GM23248 (cell line): ENCODE data around the gene TOM1L1. TPM values are rescaled to one million over a fixed set of nuclear protein-coding genes. Genes with fewer than 3 reads are reported as not detected.

Experiments
- DNase-seq: peaks from one replicate; pipeline ENCODE4 v3.0.0-alpha.2; 2015
- H2AFZ ChIP-seq: fragments of 200-600 bp; sonication (generic); 2 replicates; pipeline ENCODE4 v1.6.1; 2016; ENCODE audit warnings: antibody characterized with exemption
- H3F3A ChIP-seq: fragments of 200-600 bp; sonication (generic); 2 replicates; pipeline ENCODE4 v1.6.1; 2016; ENCODE audit warnings: mild to moderate bottlenecking, antibody characterized with exemption, mixed run types; ENCODE audit not compliant: insufficient read depth
- H3K27ac ChIP-seq: fragments of 200-600 bp; sonication (generic); 2 replicates; pipeline ENCODE4 v1.5.1; 2016; ENCODE audit warnings: mild to moderate bottlenecking
- H3K27me3 ChIP-seq: fragments of 200-600 bp; sonication (generic); replicated peaks from 2 replicates; pipeline ENCODE4 v1.6.1; 2016; ENCODE audit warnings: mild to moderate bottlenecking; ENCODE audit not compliant: insufficient read depth
- H3K36me3 ChIP-seq: fragments of 200-600 bp; sonication (generic); 2 replicates; pipeline ENCODE4 v1.6.1; 2016; ENCODE audit warnings: low read depth, mild to moderate bottlenecking
- H3K4me1 ChIP-seq: fragments of 200-600 bp; sonication (generic); 2 replicates; pipeline ENCODE4 v1.6.1; 2016; ENCODE audit warnings: mild to moderate bottlenecking; ENCODE audit not compliant: insufficient read depth
- H3K4me2 ChIP-seq: fragments of 200-600 bp; sonication (generic); one replicate; pipeline ENCODE4 v1.6.1; 2016; ENCODE audit warnings: mild to moderate bottlenecking; ENCODE audit not compliant: unreplicated experiment
- H3K4me3 ChIP-seq: fragments of 200-600 bp; sonication (generic); 2 replicates; pipeline ENCODE4 v1.5.1; 2016; ENCODE audit warnings: mild to moderate bottlenecking
- H3K79me2 ChIP-seq: fragments of 200-600 bp; sonication (generic); 2 replicates; pipeline ENCODE4 v1.6.1; 2016; ENCODE audit warnings: mild to moderate bottlenecking; ENCODE audit not compliant: insufficient read depth
- H3K9ac ChIP-seq: fragments of 200-600 bp; sonication (generic); 2 replicates; pipeline ENCODE4 v1.6.1; 2016; ENCODE audit warnings: mild to moderate bottlenecking
- H3K9me2 ChIP-seq: fragments of 200-600 bp; sonication (generic); 2 replicates; pipeline ENCODE4 v1.6.1; 2016; ENCODE audit warnings: mixed run types, mild to moderate bottlenecking, moderate library complexity; ENCODE audit not compliant: insufficient read depth
- H3K9me3 ChIP-seq: fragments of 200-600 bp; sonication (generic); one replicate; pipeline ENCODE4 v1.6.1; 2017; ENCODE audit warnings: low read depth
- H4K20me1 ChIP-seq: fragments of 200-600 bp; sonication (generic); 2 replicates; pipeline ENCODE4 v1.6.0; 2016; ENCODE audit not compliant: insufficient read depth
- EZH2 ChIP-seq: fragments of 200-600 bp; sonication (generic); IDR thresholded peaks from 2 replicates; pipeline ENCODE4 v1.6.1; 2018; ENCODE audit warnings: antibody characterized with exemption, mild to moderate bottlenecking; ENCODE audit not compliant: insufficient read depth, poor library complexity, severe bottlenecking
- EZH2phosphoT487 ChIP-seq: fragments of 200-600 bp; sonication (generic); IDR thresholded peaks from 2 replicates; pipeline ENCODE4 v1.6.1; 2018; ENCODE audit warnings: antibody characterized with exemption, moderate library complexity, mild to moderate bottlenecking, low read depth; ENCODE audit not compliant: insufficient read depth
- whole genome bisulfite sequencing, 2 experiments: methylation state at CpG; one replicate each; pipeline ENCODE4 v1.1.6; 2015 to 2017; ENCODE audit warnings: low lambda C conversion rate in 2 of 2, low coverage in 1 of 2; ENCODE audit errors: missing lambda C conversion rate in 2 of 2; 5-methylcytosine and 5-hydroxymethylcytosine counted together
- in situ Hi-C: fragments of 300-500 bp; cut with MboI; formaldehyde crosslinking; loops from 2 replicates; pipeline ENCODE4 v1.15.0; 2020
- polyA plus RNA-seq: library from polyadenylated mRNA; unstranded; fragments of >200 nt; fragmentation: Nextera tagmentation; extraction: Ambion mirVana; gene quantifications from 2 replicates; pipeline ENCODE4 v1.2.1, GENCODE V29; 2016
- total RNA-seq: library from RNA; depleted of rRNA; stranded (reverse); fragments of >200 nt; shearing (Covaris generic); gene quantifications from 2 replicates; pipeline ENCODE4 v1.2.3, GENCODE V29; 2014

Gene TOM1L1
- total and polyA plus RNA-seq, 2 experiments from 2014 or later = 5.5 to 13.1 TPM

DNA sequence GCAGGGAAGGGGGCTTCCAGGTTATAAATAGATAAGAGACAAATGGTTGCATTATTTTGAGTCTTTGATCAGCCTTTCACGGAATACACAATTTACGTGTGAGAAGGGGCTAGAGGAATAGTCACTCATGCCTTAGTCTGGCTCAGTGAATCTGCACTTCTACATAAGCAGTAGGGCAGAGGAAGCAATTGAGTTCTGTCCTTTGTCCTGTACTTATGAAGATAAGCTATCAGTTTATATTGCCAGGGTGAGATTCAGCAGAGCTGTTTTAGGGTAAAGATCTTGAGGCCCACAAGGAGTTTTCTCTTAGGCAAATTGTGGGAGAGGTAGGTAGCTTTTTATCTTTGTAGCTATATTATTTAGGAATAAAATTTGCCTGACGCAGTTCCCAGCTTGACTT lies 33.3 kb downstream of the TOM1L1 start:
- TF ChIP-seq EZH2 (no peak), EZH2phosphoT487 (no peak)
- no peaks in the 10 kb centered on the region for H3K9me2 ChIP-seq
- no peaks in the 10 kb centered on the region for H3K4me1 ChIP-seq
- no peaks in the 10 kb centered on the region for H3K79me2 ChIP-seq
- H2AFZ ChIP-seq = no peak overlapping the region
- no peak overlapping the region for H3K27ac ChIP-seq
- in situ Hi-C loops = no loop called here
- H3K36me3 ChIP-seq = no peaks in the 10 kb centered on the region
- H3K9ac ChIP-seq = no peak overlapping the region
- no peaks in the 10 kb centered on the region for H3F3A ChIP-seq
- no peak overlapping the region for H3K4me2 ChIP-seq
- no peak for DNase-seq
- no peaks in the 10 kb centered on the region for H4K20me1 ChIP-seq
- no peaks in the 10 kb centered on the region for H3K9me3 ChIP-seq
- WGBS, 2 experiments = 95% methylated on average over 3 of the region's 3 CpGs
- no peak overlapping the region for H3K4me3 ChIP-seq
- no peaks in the 10 kb centered on the region for H3K27me3 ChIP-seq

DNA sequence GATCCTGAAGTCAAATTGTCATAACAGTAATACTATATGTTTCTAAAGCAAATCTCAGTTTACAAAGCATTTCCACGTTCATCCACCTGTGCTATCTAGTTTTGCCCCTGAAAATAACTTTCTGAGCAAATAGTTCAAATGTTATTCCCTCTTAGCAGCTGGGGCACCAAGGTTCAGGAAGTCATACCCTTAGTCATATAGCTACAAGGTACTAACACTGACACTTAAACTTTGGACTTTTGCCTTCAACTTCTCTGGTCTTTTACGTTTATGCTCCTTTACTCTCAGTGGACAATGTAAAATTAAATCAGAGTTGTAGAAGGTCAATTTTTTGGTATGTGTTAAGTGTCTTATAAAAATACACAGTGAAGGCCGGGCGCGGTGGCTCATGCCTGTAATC lies 34.8 kb downstream of the TOM1L1 start:
- Histone ChIP-seq H3K9me2 (no peaks in the 10 kb centered on the region), H3K9ac (no peak overlapping the region), H3K4me3 (no peak overlapping the region), H3K4me1 (no peaks in the 10 kb centered on the region), H3K79me2 (no peaks in the 10 kb centered on the region), H3K36me3 (no peaks in the 10 kb centered on the region), H3K9me3 (no peaks in the 10 kb centered on the region), H3K4me2 (no peak overlapping the region), H4K20me1 (no peaks in the 10 kb centered on the region), H3F3A (no peaks in the 10 kb centered on the region), H2AFZ (no peak overlapping the region), H3K27me3 (no peaks in the 10 kb centered on the region), H3K27ac (no peak overlapping the region)
- no peak for TF ChIP-seq EZH2phosphoT487
- no peak for TF ChIP-seq EZH2
- DNase-seq = no peak
- WGBS, 2 experiments = 96 to 98% methylated on average over 5 of the region's 5 CpGs
- in situ Hi-C loops = no loop called here

DNA sequence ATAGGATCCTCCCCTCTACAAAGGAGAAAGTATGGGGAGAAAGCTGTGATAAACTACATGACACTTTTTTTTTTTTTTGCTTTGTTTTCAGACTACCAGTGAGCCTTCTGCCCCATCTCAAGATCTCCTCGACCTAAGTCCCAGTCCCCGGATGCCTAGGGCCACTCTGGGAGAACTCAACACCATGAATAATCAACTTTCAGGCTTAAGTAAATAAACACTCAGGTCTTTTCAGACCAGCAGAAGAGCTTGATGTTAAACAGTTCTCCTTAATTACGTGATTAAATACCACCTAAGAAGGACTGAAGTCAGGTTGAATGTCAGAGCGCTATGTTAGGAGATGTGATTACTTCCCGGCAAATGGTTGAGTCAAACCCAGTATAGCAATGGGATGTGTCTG lies 36.4 kb downstream of the TOM1L1 start:
- H3K9me2 ChIP-seq = no peaks in the 10 kb centered on the region
- no peaks in the 10 kb centered on the region for H3K27me3 ChIP-seq
- no peaks in the 10 kb centered on the region for H3K4me1 ChIP-seq
- H3K36me3 ChIP-seq = no peaks in the 10 kb centered on the region
- no peaks in the 10 kb centered on the region for H3K9me3 ChIP-seq
- no peak overlapping the region for H3K27ac ChIP-seq
- no peaks in the 10 kb centered on the region for H4K20me1 ChIP-seq
- H3K79me2 ChIP-seq = no peaks in the 10 kb centered on the region
- WGBS, 2 experiments = 61 to 62% methylated on average over 5 of the region's 5 CpGs
- TF ChIP-seq EZH2 (no peak), EZH2phosphoT487 (no peak)
- no peak overlapping the region for H2AFZ ChIP-seq
- no peak for DNase-seq
- no peak overlapping the region for H3K4me3 ChIP-seq
- H3K9ac ChIP-seq = no peak overlapping the region
- H3F3A ChIP-seq = no peaks in the 10 kb centered on the region
- in situ Hi-C loops = no loop called here
- no peak overlapping the region for H3K4me2 ChIP-seq

DNA sequence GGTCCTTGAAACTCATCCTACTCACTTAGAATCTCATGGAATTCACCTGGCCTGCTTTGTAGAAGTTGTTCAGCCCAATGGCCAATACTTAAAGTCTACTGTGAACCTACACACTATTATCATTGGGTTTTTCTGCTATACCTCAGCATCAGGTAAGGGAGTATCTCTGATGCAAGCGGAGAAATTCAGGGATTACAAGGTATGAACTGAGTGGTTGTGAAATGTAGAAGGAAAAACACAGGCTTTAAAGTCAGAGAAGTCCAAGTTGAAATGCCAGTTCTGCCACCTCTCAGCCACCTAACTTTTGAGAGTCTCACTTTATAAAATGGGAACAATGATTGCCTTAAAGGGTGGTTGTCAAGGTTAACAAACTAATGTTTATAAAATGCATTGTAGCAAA lies 36.8 kb downstream of the TOM1L1 start:
- Histone ChIP-seq H3K79me2 (no peaks in the 10 kb centered on the region), H3K9me3 (no peaks in the 10 kb centered on the region), H3K4me3 (no peak overlapping the region), H3F3A (no peaks in the 10 kb centered on the region), H3K36me3 (no peaks in the 10 kb centered on the region), H4K20me1 (no peaks in the 10 kb centered on the region), H3K4me2 (no peak overlapping the region), H3K27me3 (no peaks in the 10 kb centered on the region), H3K9me2 (no peaks in the 10 kb centered on the region), H3K27ac (no peak overlapping the region), H3K9ac (no peak overlapping the region), H3K4me1 (no peaks in the 10 kb centered on the region), H2AFZ (no peak overlapping the region)
- in situ Hi-C loops = no loop called here
- TF ChIP-seq EZH2phosphoT487 (no peak), EZH2 (no peak)
- 89 to 95% methylated on average over 1 of the region's 1 CpG for WGBS, 2 experiments
- DNase-seq = no peak

DNA sequence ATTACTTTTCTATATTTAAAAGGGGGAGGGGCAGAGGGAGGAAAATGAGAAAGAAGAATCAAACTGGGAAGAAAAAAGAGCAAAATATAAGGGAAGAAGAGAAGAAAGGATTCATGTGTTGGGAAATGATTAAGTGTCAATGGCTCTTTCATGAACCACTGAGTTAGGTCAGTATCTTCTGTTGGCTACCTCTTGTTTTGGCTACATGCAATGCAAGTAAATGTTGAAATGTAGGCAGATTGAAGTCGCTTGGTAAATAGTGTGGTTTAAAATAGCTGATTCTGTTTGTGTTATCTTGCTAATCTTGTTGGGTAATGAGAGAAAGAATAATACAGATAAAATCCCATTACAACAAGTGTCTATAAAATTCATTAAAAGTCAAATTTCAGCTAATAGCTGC lies 40.6 kb downstream of the TOM1L1 start:
- Histone ChIP-seq H3K4me2 (no peak overlapping the region), H2AFZ (no peak overlapping the region), H3K4me3 (no peak overlapping the region), H4K20me1 (no peaks in the 10 kb centered on the region), H3K9me3 (no peaks in the 10 kb centered on the region), H3K36me3 (no peaks in the 10 kb centered on the region; the same call in 1 of the 2 replicates), H3K27me3 (no peaks in the 10 kb centered on the region), H3K4me1 (peaks cover 17% of the 10 kb centered on the region), H3F3A (peaks cover 11% of the 10 kb centered on the region; the same call in 1 of the 2 replicates), H3K79me2 (no peaks in the 10 kb centered on the region), H3K9me2 (no peaks in the 10 kb centered on the region), H3K9ac (no peak overlapping the region), H3K27ac (no peak overlapping the region)
- no peak for DNase-seq
- in situ Hi-C loops = no loop called here
- 92 to 94% methylated on average over 1 of the region's 1 CpG for WGBS, 2 experiments
- TF ChIP-seq EZH2phosphoT487 = no peak
- TF ChIP-seq EZH2 = no peak
